Stimulated activated CD4-positive, alpha-beta T cell treated with anti-CD3 and anti-CD28 coated beads, Interleukin-1b, Interleukin-23, amount 100 ng/mL, for 4 hours (primary cell): Measurements from ENCODE around the gene CELSR3.

Experiments
- DNase-seq, 2 donors: peaks; one replicate each; pipeline ENCODE4 v3.0.0-alpha.2; 2020; ENCODE audit warnings: low read depth in 2 of 2

The CELSR3 gene

GRCh38 chr3:48687220-48687678, 24.6 kb upstream of the CELSR3 start:
- no peak for DNase-seq

GRCh38 chr3:48686538-48687219, 24.0 kb upstream of the CELSR3 start:
- DNase-seq, result no peak

- DNase-seq, result peak; percentile 90 to 94
Observed at GRCh38 chr3:48685603-48686511, 23.2 kb upstream of the CELSR3 start, which contains the start of gene NCKIPSD. Gene NCKIPSD, minus strand, starts transcription at chr3:48685915. Its CDS starts 108 bp downstream, at chr3:48685807.

- no peak for DNase-seq
Observed at GRCh38 chr3:48685293-48685602, 22.6 kb upstream of the CELSR3 start.

GRCh38 chr3:48684480-48685143, 21.9 kb upstream of the CELSR3 start:
- DNase-seq, result no peak

- no peak for DNase-seq
Observed at GRCh38 chr3:48684054-48684349, 21.3 kb upstream of the CELSR3 start.

- no peak for DNase-seq
Observed at GRCh38 chr3:48682786-48683185, 20.1 kb upstream of the CELSR3 start.

GRCh38 chr3:48681974-48682610, 19.4 kb upstream of the CELSR3 start:
- DNase-seq, result no peak

- DNase-seq, result no peak
Observed at GRCh38 chr3:48681541-48681880, 18.8 kb upstream of the CELSR3 start.

GRCh38 chr3:48680811-48681540, 18.3 kb upstream of the CELSR3 start:
- no peak for DNase-seq

GRCh38 chr3:48679411-48680391, 17.0 kb upstream of the CELSR3 start:
- DNase-seq, result no peak

GRCh38 chr3:48678566-48679380, 16.1 kb upstream of the CELSR3 start:
- no peak for DNase-seq

- no peak for DNase-seq
Observed at GRCh38 chr3:48678056-48678455, 15.4 kb upstream of the CELSR3 start.

GRCh38 chr3:48674505-48674904, 11.8 kb upstream of the CELSR3 start:
- DNase-seq, result no peak

GRCh38 chr3:48672522-48672921, 9.8 kb upstream of the CELSR3 start:
- DNase-seq, result no peak

GRCh38 chr3:48664929-48665328, 2.2 kb upstream of the CELSR3 start:
- no peak for DNase-seq

GRCh38 chr3:48664313-48664644, 1.6 kb upstream of the CELSR3 start:
- no peak for DNase-seq

GRCh38 chr3:48663489-48664312, 1.0 kb upstream of the CELSR3 start:
- DNase-seq, result peak; percentile 67 to 76
